Fibroblast of lung (primary cell): ENCODE measurements around the gene GRAMD2A. TPM values are rescaled to one million over a fixed set of nuclear protein-coding genes. Genes with fewer than 3 reads are reported as not detected.

Source experiments
- DNase-seq, 2 donors: peaks; one replicate each; pipeline versions ENCODE4 v3.0.0 to v3.0.0-alpha.2; 2010; ENCODE audit warnings: low read depth in 2 of 2
- H2AFZ ChIP-seq: 2 replicates; pipeline ENCODE4 v1.5.1; 2012; ENCODE audit warnings: low read length, control low read depth, inconsistent platforms
- H3K27ac ChIP-seq: 2 replicates; pipeline ENCODE4 v1.5.1; 2011; ENCODE audit warnings: low read length, control low read depth; ENCODE audit not compliant: insufficient read depth
- H3K27me3 ChIP-seq: 2 replicates; pipeline ENCODE4 v1.5.1; 2011; ENCODE audit warnings: mild to moderate bottlenecking, low read length; ENCODE audit not compliant: control insufficient read depth, insufficient read depth
- H3K36me3 ChIP-seq: 2 replicates; pipeline ENCODE4 v1.5.1; 2011; ENCODE audit warnings: low read length; ENCODE audit not compliant: control insufficient read depth, insufficient read depth
- H3K4me1 ChIP-seq: 2 replicates; pipeline ENCODE4 v1.5.1; 2011; ENCODE audit warnings: low read length; ENCODE audit not compliant: control insufficient read depth, insufficient read depth; ENCODE audit errors: extremely low read depth
- H3K4me2 ChIP-seq: 2 replicates; pipeline ENCODE4 v1.5.1; 2011; ENCODE audit warnings: low read length, control low read depth; ENCODE audit not compliant: insufficient read depth; ENCODE audit errors: extremely low read depth
- H3K4me3 ChIP-seq, 4 experiments: fragments of 200-600 bp in 1 of 4; sonication (generic) in 1 of 4; replicated peaks in 1 of 4; 2 replicates each; pipeline ENCODE4 v1.5.1; 2011 to 2016; ENCODE audit warnings: low read length in 4 of 4, low read depth in 3 of 4, mild to moderate bottlenecking in 3 of 4, control low read depth in 2 of 4, inconsistent platforms in 1 of 4, mixed read lengths in 1 of 4; ENCODE audit not compliant: insufficient read depth in 1 of 4; ENCODE audit errors: control extremely low read depth in 1 of 4
- H3K79me2 ChIP-seq: 2 replicates; pipeline ENCODE4 v1.5.1; 2012; ENCODE audit warnings: mild to moderate bottlenecking, low read length, inconsistent platforms; ENCODE audit not compliant: control insufficient read depth, insufficient read depth
- H3K9ac ChIP-seq: 2 replicates; pipeline ENCODE4 v1.5.1; 2011; ENCODE audit warnings: mild to moderate bottlenecking, low read length, control low read depth; ENCODE audit not compliant: insufficient read depth
- H3K9me3 ChIP-seq: 2 replicates; pipeline ENCODE4 v1.5.1; 2012; ENCODE audit warnings: low read depth, low read length; ENCODE audit not compliant: control insufficient read depth, insufficient read depth
- H4K20me1 ChIP-seq: 2 replicates; pipeline ENCODE4 v1.5.1; 2011; ENCODE audit warnings: low read length; ENCODE audit not compliant: control insufficient read depth, insufficient read depth; ENCODE audit errors: extremely low read depth
- EZH2 ChIP-seq: IDR thresholded peaks from 2 replicates; pipeline ENCODE4 v1.5.1; 2012; ENCODE audit warnings: low read length, control low read depth, mild to moderate bottlenecking; ENCODE audit errors: missing control alignments
- polyA plus RNA-seq, 2 donors: library from polyadenylated mRNA; depleted of rRNA in 1 of 2; stranded (reverse) in 1 of 2; unstranded in 1 of 2; fragments of >200 nt; gene quantifications; 2 replicates each; pipeline ENCODE4 v1.2.1, GENCODE V29; 2011 to 2012; ENCODE audit warnings: missing spikeins in 1 of 2
- total RNA-seq: library from RNA; depleted of rRNA; stranded (reverse); fragments of >200 nt; gene quantifications from 2 replicates; pipeline ENCODE4 v1.2.1, GENCODE V29; 2014
- TF ChIP-seq, protein P1 (sequence below), 2 donors: IDR thresholded peaks in 1 of 2; conservative IDR thresholded peaks in 1 of 2; 1 replicate in 1 of 2; 2 replicates in 1 of 2; pipeline ENCODE4 v1.5.1; 2011 to 2012; ENCODE audit warnings: low read length in 2 of 2, control low read depth in 1 of 2, inconsistent platforms in 1 of 2, low read depth in 1 of 2, mild to moderate bottlenecking in 1 of 2

The GRAMD2A gene
- total and polyA plus RNA-seq, 2 donors (not counting 1 experiment from before 2014, with no cell fraction given) = 0.15 to 0.83 TPM

DNA sequence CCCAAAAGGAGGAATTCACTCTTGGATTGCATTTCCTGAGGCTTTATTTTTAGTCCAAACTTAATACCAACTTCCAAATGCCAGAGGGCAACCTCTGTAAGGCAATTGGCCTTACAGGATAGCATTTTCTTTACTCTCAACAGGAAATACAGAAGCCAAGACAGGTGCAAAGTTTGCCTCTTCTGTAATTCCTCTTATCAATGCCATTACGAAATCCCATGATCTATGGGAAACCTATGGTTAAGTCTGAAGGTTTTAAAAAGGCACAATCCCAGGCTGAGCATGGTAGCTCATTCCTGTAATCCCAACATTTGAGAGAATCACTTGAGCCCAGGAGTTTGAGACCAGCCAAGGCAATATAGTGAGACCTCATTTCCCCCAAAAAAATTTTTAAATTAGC lies 18.5 kb upstream of the GRAMD2A start:
- no peak for DNase-seq
- H3K9ac ChIP-seq = no peak overlapping the region
- no peak overlapping the region for H3K4me2 ChIP-seq
- H3K27ac ChIP-seq = no peak overlapping the region
- H3K4me1 ChIP-seq = no peaks in the 10 kb centered on the region
- no peak for TF ChIP-seq EZH2
- TF ChIP-seq, protein P1, sequence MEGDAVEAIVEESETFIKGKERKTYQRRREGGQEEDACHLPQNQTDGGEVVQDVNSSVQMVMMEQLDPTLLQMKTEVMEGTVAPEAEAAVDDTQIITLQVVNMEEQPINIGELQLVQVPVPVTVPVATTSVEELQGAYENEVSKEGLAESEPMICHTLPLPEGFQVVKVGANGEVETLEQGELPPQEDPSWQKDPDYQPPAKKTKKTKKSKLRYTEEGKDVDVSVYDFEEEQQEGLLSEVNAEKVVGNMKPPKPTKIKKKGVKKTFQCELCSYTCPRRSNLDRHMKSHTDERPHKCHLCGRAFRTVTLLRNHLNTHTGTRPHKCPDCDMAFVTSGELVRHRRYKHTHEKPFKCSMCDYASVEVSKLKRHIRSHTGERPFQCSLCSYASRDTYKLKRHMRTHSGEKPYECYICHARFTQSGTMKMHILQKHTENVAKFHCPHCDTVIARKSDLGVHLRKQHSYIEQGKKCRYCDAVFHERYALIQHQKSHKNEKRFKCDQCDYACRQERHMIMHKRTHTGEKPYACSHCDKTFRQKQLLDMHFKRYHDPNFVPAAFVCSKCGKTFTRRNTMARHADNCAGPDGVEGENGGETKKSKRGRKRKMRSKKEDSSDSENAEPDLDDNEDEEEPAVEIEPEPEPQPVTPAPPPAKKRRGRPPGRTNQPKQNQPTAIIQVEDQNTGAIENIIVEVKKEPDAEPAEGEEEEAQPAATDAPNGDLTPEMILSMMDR (conservative IDR thresholded peaks at IDR 0.05 in 1 of 2, IDR thresholded peaks at IDR 0.05 in 1 of 2; ENCODE audit: low read depth in 1 of 2, low read length in 2 of 2) = no peak
- no peaks in the 10 kb centered on the region for H3K9me3 ChIP-seq
- H2AFZ ChIP-seq = no peak overlapping the region
- H3K79me2 ChIP-seq = peaks cover 65% of the 10 kb centered on the region
- peaks cover 20% of the 10 kb centered on the region for H3K36me3 ChIP-seq
- H3K4me3 ChIP-seq = no peak overlapping the region
- H4K20me1 ChIP-seq = no peaks in the 10 kb centered on the region
- H3K27me3 ChIP-seq = no peaks in the 10 kb centered on the region

DNA sequence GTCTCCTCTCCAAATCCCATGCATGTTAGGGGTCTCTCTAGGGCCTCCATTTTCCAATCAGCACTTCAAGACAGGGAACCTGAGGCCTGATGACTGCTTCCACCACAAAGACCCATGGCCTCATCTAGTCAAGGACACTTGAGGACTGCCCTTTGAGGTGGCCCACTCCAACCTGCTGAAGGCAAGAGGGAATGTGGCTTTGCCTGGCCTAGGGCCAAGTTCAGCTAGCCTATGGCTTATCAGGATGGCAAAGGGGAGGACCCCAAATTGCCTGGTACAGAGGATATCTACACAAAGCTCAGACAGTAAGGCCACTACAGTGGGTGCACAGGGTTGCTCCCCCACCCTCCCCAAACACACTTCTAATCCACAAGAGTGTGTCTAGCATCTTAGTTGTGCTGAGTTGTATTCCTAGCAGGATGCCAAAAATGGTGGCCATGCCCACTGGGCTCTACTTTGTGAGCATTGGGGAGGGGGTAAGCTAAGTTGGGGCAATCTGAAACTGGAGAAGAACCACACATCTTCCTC lies 10.0 kb upstream of the GRAMD2A start:
- Histone ChIP-seq H3K79me2 (peaks cover 39% of the 10 kb centered on the region), H3K9me3 (no peaks in the 10 kb centered on the region), H3K4me1 (peaks cover 8% of the 10 kb centered on the region), H4K20me1 (no peaks in the 10 kb centered on the region), H3K9ac (no peak overlapping the region), H3K36me3 (peaks cover 57% of the 10 kb centered on the region), H3K27me3 (no peaks in the 10 kb centered on the region), H2AFZ (no peak overlapping the region), H3K27ac (no peak overlapping the region), H3K4me3 (no peak overlapping the region), H3K4me2 (no peak overlapping the region)
- no peak for DNase-seq
- no peak for TF ChIP-seq EZH2
- TF ChIP-seq, protein P1 (conservative IDR thresholded peaks at IDR 0.05 in 1 of 2, IDR thresholded peaks at IDR 0.05 in 1 of 2; ENCODE audit: low read depth in 1 of 2, low read length in 2 of 2) = no peak

DNA sequence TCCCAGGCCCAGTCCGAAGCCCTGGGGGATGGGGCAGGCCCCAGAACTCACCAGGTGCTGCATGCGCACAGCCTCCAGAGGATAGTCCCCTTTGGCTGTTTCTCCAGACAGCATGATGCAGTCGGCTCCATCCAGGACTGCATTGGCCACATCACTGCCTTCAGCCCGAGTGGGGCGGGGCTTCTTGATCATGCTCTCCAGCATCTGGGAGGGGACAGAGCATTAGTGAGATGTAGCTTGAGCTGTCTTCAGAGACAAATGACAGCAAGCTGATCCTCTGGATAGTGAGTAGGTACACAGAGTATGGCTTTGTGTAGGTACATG lies 9.1 kb upstream of the GRAMD2A start:
- no peak overlapping the region for H3K27ac ChIP-seq
- H3K36me3 ChIP-seq = peaks cover 63% of the 10 kb centered on the region
- DNase-seq = no peak
- no peaks in the 10 kb centered on the region for H4K20me1 ChIP-seq
- no peaks in the 10 kb centered on the region for H3K9me3 ChIP-seq
- H3K9ac ChIP-seq = no peak overlapping the region
- H3K4me1 ChIP-seq = peaks cover 8% of the 10 kb centered on the region
- no peak overlapping the region for H3K4me2 ChIP-seq
- no peak for TF ChIP-seq EZH2
- TF ChIP-seq, protein P1 (conservative IDR thresholded peaks at IDR 0.05 in 1 of 2, IDR thresholded peaks at IDR 0.05 in 1 of 2; ENCODE audit: low read depth in 1 of 2, low read length in 2 of 2) = no peak
- no peak overlapping the region for H3K4me3 ChIP-seq
- peaks cover 35% of the 10 kb centered on the region for H3K79me2 ChIP-seq
- H2AFZ ChIP-seq = no peak overlapping the region
- H3K27me3 ChIP-seq = no peaks in the 10 kb centered on the region
